SJCRH30 (cell line): Measurements from ENCODE around the gene KRT79. TPM values are rescaled to one million over a fixed set of nuclear protein-coding genes. Genes with fewer than 3 reads are reported as not detected.
"Not testable (repeated sequence)": the region's sequence is repeated elsewhere in the genome, so short reads cannot be mapped to it uniquely, and the experiment has no call there.

ENCODE experiments used
- DNase-seq, 2 experiments: peaks; one replicate each; pipeline ENCODE4 v3.0.0-alpha.2; 2015 to 2020
- H3K27ac ChIP-seq: fragments of 250-450 bp; sonication (Bioruptor Pico); 2 replicates; pipeline ENCODE4 v1.5.1; 2020; ENCODE audit warnings: mild to moderate bottlenecking, moderate library complexity
- H3K27me3 ChIP-seq: fragments of 250-450 bp; sonication (Bioruptor Pico); 2 replicates; pipeline ENCODE4 v1.5.1; 2020; ENCODE audit warnings: mild to moderate bottlenecking, moderate library complexity
- H3K36me3 ChIP-seq: fragments of 250-450 bp; sonication (Bioruptor Pico); 2 replicates; pipeline ENCODE4 v1.5.1; 2020; ENCODE audit warnings: mild to moderate bottlenecking, moderate library complexity
- H3K4me1 ChIP-seq: fragments of 250-450 bp; sonication (Bioruptor Pico); 2 replicates; pipeline ENCODE4 v1.5.1; 2020; ENCODE audit warnings: mild to moderate bottlenecking, moderate library complexity
- H3K4me3 ChIP-seq: fragments of 250-450 bp; sonication (Bioruptor Pico); 2 replicates; pipeline ENCODE4 v1.5.1; 2020; ENCODE audit warnings: mild to moderate bottlenecking, moderate library complexity
- H3K9me3 ChIP-seq: fragments of 250-450 bp; sonication (Bioruptor Pico); replicated peaks from 2 replicates; pipeline ENCODE4 v1.5.1; 2020; ENCODE audit warnings: mild to moderate bottlenecking, moderate library complexity
- total RNA-seq: library from RNA; depleted of rRNA; stranded (reverse); fragments of >200 nt; shearing (Covaris generic); gene quantifications from 2 replicates; pipeline ENCODE4 v1.2.3, GENCODE V29; 2014

The KRT79 gene
- total RNA-seq, 1 experiment from 2014 or later: not detected

- Histone ChIP-seq H3K9me3 (no peaks in the 10 kb centered on the region), H3K4me1 (no peaks in the 10 kb centered on the region), H3K27me3 (no peaks in the 10 kb centered on the region), H3K4me3 (no peak overlapping the region), H3K27ac (no peak overlapping the region), H3K36me3 (no peaks in the 10 kb centered on the region)
- DNase-seq: no peak
Measured at GRCh38 chr12:52800259-52800917, 33.7 kb downstream of the KRT79 start.

GRCh38 chr12:52799505-52800211, 34.5 kb downstream of the KRT79 start:
- Histone ChIP-seq H3K9me3 (no peaks in the 10 kb centered on the region), H3K4me3 (no peak overlapping the region), H3K4me1 (no peaks in the 10 kb centered on the region), H3K27me3 (no peaks in the 10 kb centered on the region), H3K27ac (no peak overlapping the region), H3K36me3 (no peaks in the 10 kb centered on the region)
- no peak for DNase-seq

GRCh38 chr12:52798671-52799504, 35.2 kb downstream of the KRT79 start:
- no peak for DNase-seq
- no peaks in the 10 kb centered on the region for H3K4me1 ChIP-seq
- no peaks in the 10 kb centered on the region for H3K36me3 ChIP-seq
- H3K4me3 ChIP-seq: no peak overlapping the region
- H3K27me3 ChIP-seq: no peaks in the 10 kb centered on the region
- H3K27ac ChIP-seq: no peak overlapping the region
- no peaks in the 10 kb centered on the region for H3K9me3 ChIP-seq

GRCh38 chr12:52798003-52798670, 36.0 kb downstream of the KRT79 start:
- no peaks in the 10 kb centered on the region for H3K27me3 ChIP-seq
- H3K27ac ChIP-seq: no peak overlapping the region
- no peaks in the 10 kb centered on the region for H3K36me3 ChIP-seq
- H3K9me3 ChIP-seq: no peaks in the 10 kb centered on the region
- no peak for DNase-seq
- H3K4me1 ChIP-seq: no peaks in the 10 kb centered on the region
- no peak overlapping the region for H3K4me3 ChIP-seq

- Histone ChIP-seq H3K4me1 (no peaks in the 10 kb centered on the region), H3K36me3 (no peaks in the 10 kb centered on the region), H3K27me3 (no peaks in the 10 kb centered on the region), H3K27ac (no peak overlapping the region), H3K9me3 (no peaks in the 10 kb centered on the region), H3K4me3 (no peak overlapping the region)
- no peak for DNase-seq
Measured at GRCh38 chr12:52797529-52797894, 36.6 kb downstream of the KRT79 start.

- DNase-seq: no peak
Measured at GRCh38 chr12:52796839-52797528, 37.1 kb downstream of the KRT79 start.

GRCh38 chr12:52796429-52796794, 37.7 kb downstream of the KRT79 start:
- no peak overlapping the region for H3K4me3 ChIP-seq
- H3K27me3 ChIP-seq: no peaks in the 10 kb centered on the region

More at GRCh38 chr12:52796839-52797528, 37.1 kb downstream of the KRT79 start:
- no peak overlapping the region for H3K4me3 ChIP-seq
- no peaks in the 10 kb centered on the region for H3K36me3 ChIP-seq
- H3K27ac ChIP-seq: no peak overlapping the region
- H3K4me1 ChIP-seq: no peaks in the 10 kb centered on the region
- no peaks in the 10 kb centered on the region for H3K27me3 ChIP-seq
- no peaks in the 10 kb centered on the region for H3K9me3 ChIP-seq

GRCh38 chr12:52795694-52796428, 38.2 kb downstream of the KRT79 start, which contains the start of gene KRT3:
KRT3 (minus strand) TSS chr12:52796117; CDS start chr12:52796042, 75 bp downstream.
- Histone ChIP-seq H3K27ac (no peak within 1 kb of the TSS), H3K36me3 (no peaks in the 10 kb centered on the region), H3K9me3 (no peaks in the 10 kb centered on the region), H3K4me3 (no peak within 1 kb of the TSS), H3K27me3 (no peaks in the 10 kb centered on the region), H3K4me1 (no peaks in the 10 kb centered on the region)
- no peak for DNase-seq

More at GRCh38 chr12:52796429-52796794, 37.7 kb downstream of the KRT79 start:
- no peaks in the 10 kb centered on the region for H3K4me1 ChIP-seq
- no peak overlapping the region for H3K27ac ChIP-seq
- H3K9me3 ChIP-seq: no peaks in the 10 kb centered on the region
- H3K36me3 ChIP-seq: no peaks in the 10 kb centered on the region
- DNase-seq: no peak

GRCh38 chr12:52795332-52795674, 38.8 kb downstream of the KRT79 start:
- not testable (repeated sequence) for H3K9me3 ChIP-seq, H3K36me3 ChIP-seq, H3K4me1 ChIP-seq, H3K4me3 ChIP-seq, H3K27ac ChIP-seq, DNase-seq, H3K27me3 ChIP-seq

- no peaks in the 10 kb centered on the region for H3K9me3 ChIP-seq
- no peaks in the 10 kb centered on the region for H3K4me1 ChIP-seq
- no peaks in the 10 kb centered on the region for H3K27me3 ChIP-seq
- H3K27ac ChIP-seq: no peak overlapping the region
- H3K4me3 ChIP-seq: no peak overlapping the region
- no peaks in the 10 kb centered on the region for H3K36me3 ChIP-seq
- no peak for DNase-seq
Measured at GRCh38 chr12:52794479-52795331, 39.4 kb downstream of the KRT79 start.

GRCh38 chr12:52792185-52793029, 41.7 kb downstream of the KRT79 start:
- Histone ChIP-seq H3K4me1 (no peaks in the 10 kb centered on the region), H3K9me3 (no peaks in the 10 kb centered on the region), H3K4me3 (no peak overlapping the region), H3K27ac (no peak overlapping the region), H3K27me3 (no peaks in the 10 kb centered on the region), H3K36me3 (no peaks in the 10 kb centered on the region)
- DNase-seq: no peak
